Glutamatergic neuron (in vitro differentiated cells): Measurements from ENCODE around the gene ROPN1. TPM values are rescaled to one million over a fixed set of nuclear protein-coding genes. Genes with fewer than 3 reads are reported as not detected.
"Not testable (repeated sequence)": the region's sequence is repeated elsewhere in the genome, so short reads cannot be mapped to it uniquely, and the experiment has no call there.

Source experiments
- DNase-seq: peaks from one replicate; pipeline ENCODE4 v3.0.0; 2022
- H3K27ac Mint-ChIP-seq: one replicate; pipeline ENCODE4 v1.8.0; 2020; ENCODE audit warnings: mild to moderate bottlenecking, mixed read lengths, inconsistent platforms; ENCODE audit not compliant: unreplicated experiment
- H3K27me3 Mint-ChIP-seq: one replicate; pipeline ENCODE4 v1.8.0; 2020; ENCODE audit warnings: mild to moderate bottlenecking, moderate library complexity, mixed read lengths, inconsistent platforms; ENCODE audit not compliant: unreplicated experiment
- H3K36me3 Mint-ChIP-seq: one replicate; pipeline ENCODE4 v1.8.0; 2020; ENCODE audit warnings: mild to moderate bottlenecking, mixed read lengths, inconsistent platforms; ENCODE audit not compliant: unreplicated experiment
- H3K4me1 Mint-ChIP-seq: one replicate; pipeline ENCODE4 v1.8.0; 2020; ENCODE audit warnings: mild to moderate bottlenecking, low read depth, mixed read lengths, inconsistent platforms; ENCODE audit not compliant: unreplicated experiment
- H3K4me3 Mint-ChIP-seq: one replicate; pipeline ENCODE4 v1.8.0; 2020; ENCODE audit warnings: mild to moderate bottlenecking, mixed read lengths, inconsistent platforms; ENCODE audit not compliant: unreplicated experiment
- H3K9me3 Mint-ChIP-seq: one replicate; pipeline ENCODE4 v1.8.0; 2020; ENCODE audit warnings: mild to moderate bottlenecking, moderate library complexity, mixed read lengths, inconsistent platforms; ENCODE audit not compliant: unreplicated experiment
- CTCF ChIP-seq: fragments of 200-600 bp; sonication (generic); IDR thresholded peaks from one replicate; pipeline ENCODE4 v1.5.0; 2021; ENCODE audit not compliant: partially characterized antibody, unreplicated experiment
- total RNA-seq: library from RNA; stranded (reverse); fragmentation: NEBNext Ultra II Directional; extraction: Animal tissue kit (Norgen Biotek cat#: 25700); gene quantifications from one replicate; pipeline ENCODE4 v1.2.1, GENCODE V29; 2021; ENCODE audit not compliant: unreplicated experiment

The ROPN1 gene
- total RNA-seq, 1 donor from 2014 or later: not detected

- H3K4me1 Mint-ChIP-seq: no peaks in the 10 kb centered on the region
- H3K4me3 Mint-ChIP-seq: no peak overlapping the region
- no peak for TF ChIP-seq CTCF
- no peak overlapping the region for H3K27ac Mint-ChIP-seq
- no peaks in the 10 kb centered on the region for H3K36me3 Mint-ChIP-seq
- H3K27me3 Mint-ChIP-seq: peaks cover 2% of the 10 kb centered on the region
- no peaks in the 10 kb centered on the region for H3K9me3 Mint-ChIP-seq
- no peak for DNase-seq
Observed at GRCh38 chr3:124007186-124007585, 15.3 kb upstream of the ROPN1 start.

- H3K4me3 Mint-ChIP-seq, H3K27ac Mint-ChIP-seq, H3K9me3 Mint-ChIP-seq, DNase-seq, H3K36me3 Mint-ChIP-seq, H3K4me1 Mint-ChIP-seq, H3K27me3 Mint-ChIP-seq: not testable (repeated sequence)
Observed at GRCh38 chr3:124002405-124003079, 10.6 kb upstream of the ROPN1 start.

DNA sequence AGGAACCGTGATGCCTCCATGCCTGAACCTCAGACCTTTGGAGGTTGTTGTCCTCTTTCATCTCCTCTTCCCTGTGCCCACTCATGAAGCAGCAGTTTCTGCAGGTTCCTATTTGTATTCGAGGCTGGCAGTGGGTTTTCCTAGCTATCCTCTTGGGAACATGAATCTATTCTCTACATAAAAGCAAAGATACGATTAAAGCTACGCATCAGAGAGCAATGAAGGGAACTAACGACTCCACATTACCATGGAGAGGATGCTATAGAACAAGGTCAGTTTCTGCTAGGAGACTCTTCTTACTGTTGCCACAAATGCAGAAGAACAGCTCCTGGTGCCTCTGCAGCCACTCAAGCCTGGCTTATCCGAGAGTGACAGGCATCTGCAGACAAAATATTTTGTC lies 9.4 kb upstream of the ROPN1 start:
- not testable (repeated sequence) for H3K27ac Mint-ChIP-seq, H3K4me3 Mint-ChIP-seq, H3K4me1 Mint-ChIP-seq, DNase-seq, H3K9me3 Mint-ChIP-seq, H3K36me3 Mint-ChIP-seq, H3K27me3 Mint-ChIP-seq

DNA sequence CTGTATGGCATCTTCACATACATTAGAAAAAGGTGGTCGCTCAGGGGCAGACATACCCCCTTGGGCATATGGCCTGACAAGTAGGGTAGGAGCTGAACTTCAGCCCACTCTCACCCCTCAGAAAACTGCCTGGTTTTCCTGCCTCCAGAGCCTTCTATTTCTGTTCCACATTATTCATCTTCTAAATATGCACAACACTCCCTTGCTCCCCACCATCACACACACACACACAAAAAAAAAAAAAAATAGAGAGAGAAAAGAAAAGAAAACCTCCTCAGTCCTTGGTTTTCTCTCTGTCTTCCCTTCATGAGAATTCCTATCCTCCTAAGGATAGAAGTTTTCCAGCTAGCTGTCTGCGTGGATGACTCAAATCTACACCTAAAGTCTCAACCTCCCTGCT lies 5.6 kb upstream of the ROPN1 start:
- H3K27me3 Mint-ChIP-seq: peaks cover 2% of the 10 kb centered on the region
- no peak overlapping the region for H3K4me3 Mint-ChIP-seq
- H3K4me1 Mint-ChIP-seq: peaks cover 1% of the 10 kb centered on the region
- no peak for TF ChIP-seq CTCF
- DNase-seq: no peak
- H3K27ac Mint-ChIP-seq: no peak overlapping the region
- peaks cover 6% of the 10 kb centered on the region for H3K36me3 Mint-ChIP-seq
- H3K9me3 Mint-ChIP-seq: peaks cover 3% of the 10 kb centered on the region

GRCh38 chr3:123993818-123994217 lies 1.9 kb upstream of the ROPN1 start:
- Mint-ChIP-seq H3K4me3 (no peak overlapping the region), H3K27me3 (peaks cover 2% of the 10 kb centered on the region), H3K4me1 (no peaks in the 10 kb centered on the region), H3K9me3 (peaks cover 5% of the 10 kb centered on the region), H3K27ac (no peak overlapping the region), H3K36me3 (peaks cover 3% of the 10 kb centered on the region)
- TF ChIP-seq CTCF: no peak
- DNase-seq: no peak

DNA sequence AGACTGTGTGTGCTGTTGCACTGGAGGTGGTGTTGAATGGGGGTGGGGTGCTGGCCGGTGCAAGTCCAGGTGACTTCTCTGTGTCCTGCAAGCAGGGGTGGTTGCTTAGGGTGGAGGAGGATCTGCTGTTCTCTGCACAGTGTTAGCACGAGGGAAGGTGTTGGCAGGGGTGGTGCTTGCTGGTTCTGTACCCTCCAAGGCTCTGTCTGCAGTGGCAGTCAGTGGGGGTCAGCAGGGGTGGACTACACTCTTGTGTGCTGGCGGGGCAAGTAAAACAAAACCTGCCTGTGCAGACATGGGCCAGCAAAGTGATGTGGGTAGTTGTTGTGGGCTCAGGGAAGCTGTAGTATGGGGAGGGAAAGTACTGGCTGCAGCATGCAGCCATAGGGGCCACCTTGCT lies 5.5 kb downstream of the ROPN1 start:
- no peak for TF ChIP-seq CTCF
- no peak for DNase-seq
- H3K9me3 Mint-ChIP-seq: peaks cover 2% of the 10 kb centered on the region
- peaks cover 8% of the 10 kb centered on the region for H3K36me3 Mint-ChIP-seq
- no peaks in the 10 kb centered on the region for H3K4me1 Mint-ChIP-seq
- H3K27ac Mint-ChIP-seq: no peak overlapping the region
- no peak overlapping the region for H3K4me3 Mint-ChIP-seq
- H3K27me3 Mint-ChIP-seq: peaks cover 6% of the 10 kb centered on the region
